DOHH2 (cell line): Measurements from ENCODE around the gene SLC2A4RG.

Experiments used
- H3F3A ChIP-seq: fragments of 200-600 bp; sonication (generic), shearing (Covaris generic); 2 replicates; pipeline ENCODE4 v1.6.0; 2016; ENCODE audit warnings: antibody characterized with exemption, mild to moderate bottlenecking; ENCODE audit not compliant: control insufficient read depth, insufficient read depth
- H3K27ac ChIP-seq: fragments of 200-600 bp; sonication (generic); 2 replicates; pipeline ENCODE4 v1.5.1; 2014; ENCODE audit warnings: low read depth, mild to moderate bottlenecking, low read length, moderate library complexity
- H3K27me3 ChIP-seq: fragments of 200-600 bp; sonication (generic); 2 replicates; pipeline ENCODE4 v1.6.1; 2014; ENCODE audit warnings: mild to moderate bottlenecking, low read length, mixed read lengths; ENCODE audit not compliant: control insufficient read depth
- H3K36me3 ChIP-seq: fragments of 200-600 bp; sonication (generic); 2 replicates; pipeline ENCODE4 v1.6.1; 2014; ENCODE audit warnings: mild to moderate bottlenecking, low read length, moderate library complexity, mixed read lengths; ENCODE audit not compliant: control insufficient read depth
- H3K4me1 ChIP-seq: fragments of 200-600 bp; sonication (generic); 2 replicates; pipeline ENCODE4 v1.6.1; 2014; ENCODE audit warnings: mild to moderate bottlenecking, low read length, mixed read lengths; ENCODE audit not compliant: control insufficient read depth
- H3K4me2 ChIP-seq: fragments of 200-600 bp; sonication (generic); 2 replicates; pipeline ENCODE4 v1.6.0; 2014; ENCODE audit warnings: mild to moderate bottlenecking, low read length, moderate library complexity
- H3K4me3 ChIP-seq: fragments of 200-600 bp; sonication (generic); 2 replicates; pipeline ENCODE4 v1.5.1; 2014; ENCODE audit warnings: mild to moderate bottlenecking, low read length, mixed read lengths
- H3K79me2 ChIP-seq: fragments of 200-600 bp; sonication (generic); 2 replicates; pipeline ENCODE4 v1.6.1; 2014; ENCODE audit warnings: mild to moderate bottlenecking, low read length, mixed read lengths; ENCODE audit not compliant: control insufficient read depth
- H3K9me2 ChIP-seq: fragments of 200-600 bp; sonication (generic); replicated peaks from 2 replicates; pipeline ENCODE4 v1.6.1; 2014; ENCODE audit warnings: mild to moderate bottlenecking, low read length, mixed read lengths; ENCODE audit not compliant: control insufficient read depth
- H3K9me3 ChIP-seq: fragments of 200-600 bp; sonication (generic); 2 replicates; pipeline ENCODE4 v1.6.1; 2014; ENCODE audit warnings: antibody characterized with exemption, low read length, mixed read lengths; ENCODE audit not compliant: control insufficient read depth, insufficient read depth
- H4K20me1 ChIP-seq: fragments of 200-600 bp; sonication (generic); 2 replicates; pipeline ENCODE4 v1.6.0; 2014; ENCODE audit warnings: low read depth, mild to moderate bottlenecking, antibody characterized with exemption, low read length, moderate library complexity; ENCODE audit not compliant: control insufficient read depth, insufficient read depth
- CTCF ChIP-seq: fragments of 200-600 bp; sonication (generic); IDR thresholded peaks from one replicate; pipeline ENCODE4 v1.5.1; 2014; ENCODE audit warnings: antibody characterized with exemption, mild to moderate bottlenecking, low read depth, low read length; ENCODE audit not compliant: poor library complexity, severe bottlenecking
- EZH2phosphoT487 ChIP-seq: fragments of 200-600 bp; sonication (generic); IDR thresholded peaks from 2 replicates; pipeline ENCODE4 v1.6.1; 2017; ENCODE audit warnings: borderline replicate concordance, mild to moderate bottlenecking, antibody characterized with exemption, low read length, moderate library complexity, mixed read lengths

Gene SLC2A4RG

GRCh38 chr20:63731410-63731809 lies 8.2 kb upstream of the SLC2A4RG start:
- Histone ChIP-seq H3K36me3 (peaks cover 66% of the 10 kb centered on the region), H3K4me1 (peaks cover 51% of the 10 kb centered on the region), H3K27ac (no peak overlapping the region), H3K79me2 (peaks cover 38% of the 10 kb centered on the region), H3K9me2 (no peaks in the 10 kb centered on the region), H3K27me3 (no peaks in the 10 kb centered on the region), H4K20me1 (no peaks in the 10 kb centered on the region), H3K4me2 (no peak overlapping the region), H3F3A (peaks cover 17% of the 10 kb centered on the region), H3K9me3 (no peaks in the 10 kb centered on the region; the same call in 1 of the 2 replicates), H3K4me3 (no peak overlapping the region)
- TF ChIP-seq EZH2phosphoT487 (no peak), CTCF (no peak)

- H4K20me1 ChIP-seq, result no peaks in the 10 kb centered on the region
- H3F3A ChIP-seq, result peaks cover 16% of the 10 kb centered on the region
- H3K27me3 ChIP-seq, result no peaks in the 10 kb centered on the region
- H3K9me2 ChIP-seq, result no peaks in the 10 kb centered on the region
- H3K79me2 ChIP-seq, result peaks cover 29% of the 10 kb centered on the region
- no peaks in the 10 kb centered on the region; the same call in 1 of the 2 replicates for H3K9me3 ChIP-seq
- H3K4me1 ChIP-seq, result peaks cover 51% of the 10 kb centered on the region
- H3K4me2 ChIP-seq, result no peak overlapping the region
- H3K36me3 ChIP-seq, result peaks cover 59% of the 10 kb centered on the region
- no peak overlapping the region for H3K4me3 ChIP-seq
- no peak for TF ChIP-seq CTCF
- no peak for TF ChIP-seq EZH2phosphoT487
- H3K27ac ChIP-seq, result no peak overlapping the region
These were observed 7.2 kb upstream of the SLC2A4RG start for GRCh38 chr20:63732118-63733095.

GRCh38 chr20:63733117-63733516 lies 6.5 kb upstream of the SLC2A4RG start:
- no peaks in the 10 kb centered on the region for H3K9me2 ChIP-seq
- H3K4me1 ChIP-seq, result peaks cover 50% of the 10 kb centered on the region
- no peaks in the 10 kb centered on the region for H3K27me3 ChIP-seq
- H4K20me1 ChIP-seq, result no peaks in the 10 kb centered on the region
- no peak overlapping the region for H3K27ac ChIP-seq
- H3K9me3 ChIP-seq, result no peaks in the 10 kb centered on the region; the same call in 1 of the 2 replicates
- no peak for TF ChIP-seq CTCF
- H3F3A ChIP-seq, result peaks cover 10% of the 10 kb centered on the region; the same call in 1 of the 2 replicates
- no peak overlapping the region for H3K4me3 ChIP-seq
- H3K79me2 ChIP-seq, result peaks cover 29% of the 10 kb centered on the region
- H3K4me2 ChIP-seq, result no peak overlapping the region
- H3K36me3 ChIP-seq, result peaks cover 54% of the 10 kb centered on the region
